ENCODE results near the gene NOTCH4.
"Not testable (repeated sequence)": the region's sequence is repeated elsewhere in the genome, so short reads cannot be mapped to it uniquely, and the experiment has no call there.

The NOTCH4 gene

GRCh38 chr6:32192608-32193039 is 31.2 kb downstream of the NOTCH4 start, which contains the start of gene GPSM3:
Gene GPSM3, minus strand, starts transcription at chr6:32192643. Its CDS starts 130 bp downstream, at chr6:32192513.
- peak; percentile 63 to 68 for DNase-seq

- DNase-seq, result no peak
Measured at GRCh38 chr6:32191696-32192607, 31.9 kb downstream of the NOTCH4 start.

- DNase-seq, result no peak
Measured at GRCh38 chr6:32190911-32191677, 32.8 kb downstream of the NOTCH4 start.

GRCh38 chr6:32190054-32190851 is 33.6 kb downstream of the NOTCH4 start, which contains the start of gene PBX2:
Gene PBX2, minus strand, starts transcription at chr6:32190202. Its CDS starts 287 bp downstream, at chr6:32189915.
- peak; percentile 90 to 92 for DNase-seq

GRCh38 chr6:32189742-32190053 is 34.2 kb downstream of the NOTCH4 start:
- DNase-seq, result no peak

- no peak for DNase-seq
Measured at GRCh38 chr6:32189069-32189741, 34.7 kb downstream of the NOTCH4 start.

GRCh38 chr6:32188381-32189068 is 35.3 kb downstream of the NOTCH4 start:
- DNase-seq, result no peak

- not testable (repeated sequence) for DNase-seq
Measured at GRCh38 chr6:32187725-32188380, 36.0 kb downstream of the NOTCH4 start.

GRCh38 chr6:32187009-32187709 is 36.7 kb downstream of the NOTCH4 start:
- DNase-seq, result no peak

- not testable (repeated sequence) for DNase-seq
Measured at GRCh38 chr6:32186151-32186840, 37.6 kb downstream of the NOTCH4 start.

- DNase-seq, result peak; percentile 72 to 78
Measured at GRCh38 chr6:32185681-32186131, 38.2 kb downstream of the NOTCH4 start.

- DNase-seq, result no peak
Measured at GRCh38 chr6:32184084-32184640, 39.7 kb downstream of the NOTCH4 start, which contains the start of gene AGER. Gene AGER, minus strand, starts transcription at chr6:32184253. Its CDS starts 31 bp downstream, at chr6:32184222.

GRCh38 chr6:32183483-32184083 is 40.3 kb downstream of the NOTCH4 start:
- DNase-seq, result no peak

- no peak for DNase-seq
Measured at GRCh38 chr6:32183030-32183429, 40.8 kb downstream of the NOTCH4 start.

GRCh38 chr6:32182555-32182981 is 41.3 kb downstream of the NOTCH4 start:
- DNase-seq, result no peak

- DNase-seq, result no peak
Measured at GRCh38 chr6:32181915-32182529, 41.8 kb downstream of the NOTCH4 start.

- DNase-seq, result no peak
Measured at GRCh38 chr6:32181148-32181702, 42.6 kb downstream of the NOTCH4 start.

All from activated CD4-positive, alpha-beta T cell treated with anti-CD3 and anti-CD28 coated beads, Interleukin-2, amount 50 U/mL, for 48 hours (primary cell).